WTC11 (cell line): ENCODE results near the gene CADM2. TPM values are rescaled to one million over a fixed set of nuclear protein-coding genes. Genes with fewer than 3 reads are reported as not detected.

Experiments used
- ATAC-seq: fragments of 200-7000 bp; cut with Tn5 transposase; 2 replicates; pipeline ENCODE4 v1.10.0; 2021; ENCODE audit warnings: mild to moderate bottlenecking, moderate library complexity
- CTCF ChIA-PET: fragments of 300-600 bp; sonication (Branson Sonifier 250); formaldehyde crosslinking; loops from one replicate; lab custom pipeline; 2021; ENCODE audit warnings: antibody characterized with exemption; lab: Charles Lee
- POLR2A ChIA-PET: fragments of 350-600 bp; sonication (Branson Sonifier 250); formaldehyde crosslinking; loops from one replicate; lab custom pipeline; 2021; ENCODE audit warnings: antibody characterized with exemption; lab: Charles Lee
- DNase-seq: peaks from one replicate; pipeline ENCODE4 v3.0.0; 2021; ENCODE audit warnings: low spot score
- H3K27ac Mint-ChIP-seq: 2 replicates; pipeline ENCODE4 v1.8.0; 2021; ENCODE audit warnings: mixed read lengths
- H3K27me3 Mint-ChIP-seq: 2 replicates; pipeline ENCODE4 v1.8.0; 2021; ENCODE audit warnings: low read depth, mild to moderate bottlenecking, moderate library complexity, mixed read lengths
- H3K36me3 Mint-ChIP-seq: 2 replicates; pipeline ENCODE4 v1.8.0; 2021; ENCODE audit warnings: mixed read lengths
- H3K4me1 Mint-ChIP-seq: 2 replicates; pipeline ENCODE4 v1.8.0; 2022; ENCODE audit warnings: mixed read lengths
- H3K4me3 Mint-ChIP-seq: 2 replicates; pipeline ENCODE4 v1.8.0; 2021; ENCODE audit warnings: mild to moderate bottlenecking, moderate library complexity, mixed read lengths
- H3K9me3 Mint-ChIP-seq: 2 replicates; pipeline ENCODE4 v1.8.0; 2021; ENCODE audit warnings: mixed read lengths
- ARID4B ChIP-seq: sonication (generic); formaldehyde crosslinking; IDR thresholded peaks from 2 replicates; pipeline ENCODE4 v1.8.0; 2023; ENCODE audit warnings: missing genetic modification reagents, mild to moderate bottlenecking, borderline replicate concordance
- ATF3 ChIP-seq: sonication (generic); formaldehyde crosslinking; conservative IDR thresholded peaks from 2 replicates; pipeline ENCODE4 v1.8.1; 2022; ENCODE audit warnings: mild to moderate bottlenecking, missing genetic modification reagents
- CREB1 ChIP-seq: sonication (generic); formaldehyde crosslinking; IDR thresholded peaks from 2 replicates; pipeline ENCODE4 v1.8.0; 2023; ENCODE audit warnings: mild to moderate bottlenecking, missing genetic modification reagents
- CREM ChIP-seq: sonication (generic); formaldehyde crosslinking; IDR thresholded peaks from 2 replicates; pipeline ENCODE4 v1.8.1; 2022; ENCODE audit warnings: mild to moderate bottlenecking, missing genetic modification reagents, moderate library complexity
- CTCF ChIP-seq: fragments of 200-600 bp; IDR thresholded peaks from 2 replicates; pipeline ENCODE4 v1.8.0; 2022; ENCODE audit warnings: antibody characterized with exemption
- FOXJ3 ChIP-seq: sonication (generic); formaldehyde crosslinking; IDR thresholded peaks from 2 replicates; pipeline ENCODE4 v1.9.0; 2021; ENCODE audit warnings: missing genetic modification reagents, mild to moderate bottlenecking, borderline replicate concordance
- GABPB1 ChIP-seq: sonication (generic); formaldehyde crosslinking; IDR thresholded peaks from 2 replicates; pipeline ENCODE4 v1.8.1; 2023; ENCODE audit warnings: mild to moderate bottlenecking, missing genetic modification reagents
- GRHL2 ChIP-seq: fragments of 250-450 bp; sonication (Bioruptor Pico); IDR thresholded peaks from 2 replicates; pipeline ENCODE4 v1.8.0; 2022; ENCODE audit warnings: mild to moderate bottlenecking, moderate library complexity; ENCODE audit not compliant: insufficient replicate concordance, severe bottlenecking
- IRF2 ChIP-seq: sonication (generic); formaldehyde crosslinking; IDR thresholded peaks from 2 replicates; pipeline ENCODE4 v1.8.0; 2022; ENCODE audit warnings: low read depth, missing genetic modification reagents, borderline replicate concordance
- JUN ChIP-seq: sonication (generic); formaldehyde crosslinking; IDR thresholded peaks from 2 replicates; pipeline ENCODE4 v1.8.0; 2023; ENCODE audit warnings: mild to moderate bottlenecking, missing genetic modification reagents
- MYBL2 ChIP-seq: sonication (generic); formaldehyde crosslinking; IDR thresholded peaks from 2 replicates; pipeline ENCODE4 v1.8.1; 2023; ENCODE audit warnings: mild to moderate bottlenecking, moderate library complexity, missing genetic modification reagents
- NR1H2 ChIP-seq: sonication (generic); formaldehyde crosslinking; IDR thresholded peaks from 2 replicates; pipeline ENCODE4 v1.9.0; 2021; ENCODE audit warnings: mild to moderate bottlenecking, moderate library complexity, missing genetic modification reagents
- NR2C2 ChIP-seq: sonication (generic); formaldehyde crosslinking; IDR thresholded peaks from 2 replicates; pipeline ENCODE4 v1.8.0; 2022; ENCODE audit warnings: mild to moderate bottlenecking, missing genetic modification reagents
- PRRX2 ChIP-seq: fragments of 250-450 bp; sonication (Bioruptor Pico); IDR thresholded peaks from 2 replicates; pipeline ENCODE4 v1.8.0; 2021; ENCODE audit warnings: mild to moderate bottlenecking
- RELA ChIP-seq: sonication (generic); formaldehyde crosslinking; IDR thresholded peaks from 2 replicates; pipeline ENCODE4 v1.8.1; 2022; ENCODE audit warnings: missing genetic modification reagents, mild to moderate bottlenecking, borderline replicate concordance
- TEAD4 ChIP-seq: sonication (generic); formaldehyde crosslinking; IDR thresholded peaks from 2 replicates; pipeline ENCODE4 v1.8.0; 2022; ENCODE audit warnings: mild to moderate bottlenecking, missing genetic modification reagents
- USF2 ChIP-seq: sonication (generic); formaldehyde crosslinking; IDR thresholded peaks from 2 replicates; pipeline ENCODE4 v1.8.1; 2023; ENCODE audit warnings: mild to moderate bottlenecking, missing genetic modification reagents, moderate library complexity
- ZBTB43 ChIP-seq: sonication (generic); formaldehyde crosslinking; IDR thresholded peaks from 2 replicates; pipeline ENCODE4 v1.8.1; 2023; ENCODE audit warnings: mild to moderate bottlenecking, missing genetic modification reagents
- ZNF671 ChIP-seq: fragments of 250-450 bp; sonication (Bioruptor Pico); IDR thresholded peaks from 2 replicates; pipeline ENCODE4 v1.8.0; 2021; ENCODE audit warnings: mild to moderate bottlenecking
- total RNA-seq: library from RNA; stranded (reverse); gene quantifications from 3 replicates; pipeline ENCODE4 v1.2.3, GENCODE V29; 2021

CADM2 gene
- total RNA-seq, 1 experiment from 2014 or later, result 18.8 TPM

- CTCF ChIA-PET, result no interaction called here
- H3K27ac Mint-ChIP-seq, result no peak overlapping the region
Measured at GRCh38 chr3:85835857-85836440, 877.2 kb downstream of the CADM2 start.

GRCh38 chr3:85837402-85837801 is 878.6 kb downstream of the CADM2 start:
- POLR2A ChIA-PET, result no interaction called here
- H3K4me1 Mint-ChIP-seq, result peaks cover 9% of the 10 kb centered on the region
- no peak overlapping the region for H3K27ac Mint-ChIP-seq
- H3K27me3 Mint-ChIP-seq, result no peaks in the 10 kb centered on the region
- H3K9me3 Mint-ChIP-seq, result no peaks in the 10 kb centered on the region
- no peak for ATAC-seq
- no peak overlapping the region for H3K4me3 Mint-ChIP-seq
- no peak for TF ChIP-seq FOXJ3 (CRISPR knock-in tag)
- TF ChIP-seq NR1H2 (CRISPR knock-in tag), result no peak
- TF ChIP-seq ARID4B (CRISPR knock-in tag), result no peak
- TF ChIP-seq GABPB1 (CRISPR knock-in tag), result no peak
- TF ChIP-seq CREB1 (CRISPR knock-in tag), result no peak
- no peak for TF ChIP-seq RELA (CRISPR knock-in tag)
- TF ChIP-seq, all 79 proteins: peak for 0
- CTCF ChIA-PET, result no interaction called here
- no peak for DNase-seq
- H3K36me3 Mint-ChIP-seq, result no peaks in the 10 kb centered on the region

More at GRCh38 chr3:85835857-85836440, 877.2 kb downstream of the CADM2 start:
- Mint-ChIP-seq H3K4me1 (peaks cover 9% of the 10 kb centered on the region), H3K36me3 (no peaks in the 10 kb centered on the region), H3K9me3 (no peaks in the 10 kb centered on the region), H3K4me3 (no peak overlapping the region), H3K27me3 (no peaks in the 10 kb centered on the region)
- no peak for TF ChIP-seq IRF2 (CRISPR knock-in tag)
- no peak for TF ChIP-seq GRHL2 (CRISPR knock-in tag)
- TF ChIP-seq CTCF, result no peak
- no peak for TF ChIP-seq PRRX2
- TF ChIP-seq CREB1 (CRISPR knock-in tag), result no peak
- TF ChIP-seq ZBTB43, result no peak
- no peak for TF ChIP-seq TEAD4 (CRISPR knock-in tag)
- no peak for TF ChIP-seq CREM (CRISPR knock-in tag)
- TF ChIP-seq GABPB1 (CRISPR knock-in tag), result no peak
- no peak for TF ChIP-seq MYBL2 (CRISPR knock-in tag)
- TF ChIP-seq ZNF671 (CRISPR knock-in tag), result no peak
- TF ChIP-seq NR2C2, result no peak
- no peak for TF ChIP-seq ATF3
- TF ChIP-seq JUN (CRISPR knock-in tag), result no peak
- TF ChIP-seq USF2, result no peak
- no peak for ATAC-seq
- POLR2A ChIA-PET, result no interaction called here
- DNase-seq, result no peak
